Left cardiac atrium (tissue), 4 donors: ENCODE data around the gene RDH12. TPM values are rescaled to one million over a fixed set of nuclear protein-coding genes. Genes with fewer than 3 reads are reported as not detected.

Experiments
- ATAC-seq, 2 donors: fragments of 200-7000 bp; cut with Tn5 transposase; one replicate each; pipeline ENCODE4 v1.9.1; 2020; ENCODE audit warnings: mild to moderate bottlenecking in 2 of 2, moderate library complexity in 2 of 2
- DNase-seq: peaks from one replicate; pipeline ENCODE4 v3.0.0-alpha.2; 2020
- intact Hi-C, 2 donors: fragments of 100-400 bp; cut with DNase I; formaldehyde crosslinking; loops; one replicate each; pipeline versions ENCODE4 v1.14.1 to v1.15.1; 2022 to 2023
- total RNA-seq, 2 donors: library from RNA; stranded (reverse); fragmentation: NEBNext Ultra II Directional; extraction: Animal tissue kit (Norgen Biotek cat#: 25700); gene quantifications; one replicate each; pipeline ENCODE4 v1.2.1, GENCODE V29; 2021
- donor health status: DM: no; HTN: yes; CAD: no.
- donor health status: DM: no; HTN: yes; CAD: no; lungs with severe emphysema.
- donor health status: DM: yes; HTN: yes; CAD: no.
- donor health status: Dilated cardiomyopathy.

The RDH12 gene
- total RNA-seq, 2 donors from 2014 or later = not detected

GRCh38 chr14:67735336-67736147 lies 33.9 kb downstream of the RDH12 start:
- peak; percentile 53 for DNase-seq
- ATAC-seq = peak; percentile 55 to 64
- intact Hi-C loops = no loop called here

GRCh38 chr14:67736771-67737170 lies 35.1 kb downstream of the RDH12 start:
- peak in 1 of 2 donors; percentile 27 for ATAC-seq
- intact Hi-C loops = no loop called here
- DNase-seq = no peak

GRCh38 chr14:67738740-67739504 lies 37.2 kb downstream of the RDH12 start:
- peak; percentile 73 for DNase-seq
- ATAC-seq = peak; percentile 86 to 88
- intact Hi-C loops = no loop called here

- no peak for ATAC-seq
- intact Hi-C loops = no loop called here
- no peak for DNase-seq
Observed at GRCh38 chr14:67744046-67744445, 42.4 kb downstream of the RDH12 start.

- intact Hi-C loops = no loop called here
- ATAC-seq = no peak
- no peak for DNase-seq
Observed at GRCh38 chr14:67746927-67747326, 45.2 kb downstream of the RDH12 start.

GRCh38 chr14:67748312-67748711 lies 46.6 kb downstream of the RDH12 start:
- ATAC-seq (no peak), DNase-seq (no peak)
- intact Hi-C loops = no loop called here

- DNase-seq (no peak), ATAC-seq (no peak)
- intact Hi-C loops = no loop called here
Observed at GRCh38 chr14:67749341-67750084, 47.8 kb downstream of the RDH12 start.

GRCh38 chr14:67756496-67756895 lies 54.8 kb downstream of the RDH12 start:
- DNase-seq (no peak), ATAC-seq (no peak)
- intact Hi-C loops = no loop called here

- DNase-seq (no peak), ATAC-seq (no peak)
- intact Hi-C loops = no loop called here
Observed at GRCh38 chr14:67757175-67757574, 55.5 kb downstream of the RDH12 start.

- DNase-seq (no peak), ATAC-seq (no peak)
- intact Hi-C loops = no loop called here
Observed at GRCh38 chr14:67759916-67760315, 58.2 kb downstream of the RDH12 start.

GRCh38 chr14:67762051-67762450 lies 60.4 kb downstream of the RDH12 start:
- ATAC-seq = no peak
- intact Hi-C loops = no loop called here
- DNase-seq = no peak

GRCh38 chr14:67763158-67763822 lies 61.6 kb downstream of the RDH12 start:
- no peak for ATAC-seq
- DNase-seq = no peak
- intact Hi-C loops = no loop called here

GRCh38 chr14:67764496-67764895 lies 62.8 kb downstream of the RDH12 start:
- intact Hi-C loops = no loop called here
- no peak for ATAC-seq
- DNase-seq = no peak

GRCh38 chr14:67765192-67765834 lies 63.6 kb downstream of the RDH12 start:
- intact Hi-C loops = no loop called here
- no peak for DNase-seq
- no peak for ATAC-seq

GRCh38 chr14:67766035-67766680 lies 64.5 kb downstream of the RDH12 start:
- DNase-seq = no peak
- ATAC-seq = peak in 1 of 2 donors; percentile 52
- intact Hi-C loops = no loop called here

GRCh38 chr14:67768219-67768618 lies 66.5 kb downstream of the RDH12 start:
- intact Hi-C loops = no loop called here
- DNase-seq (no peak), ATAC-seq (peak in 1 of 2 donors; percentile 26)

GRCh38 chr14:67773844-67774377 lies 72.2 kb downstream of the RDH12 start:
- ATAC-seq = no peak

GRCh38 chr14:67776653-67777322 lies 75.1 kb downstream of the RDH12 start:
- ATAC-seq (no peak), DNase-seq (no peak)
- intact Hi-C loops = no loop called here

More at GRCh38 chr14:67773844-67774377, 72.2 kb downstream of the RDH12 start:
- intact Hi-C loops = no loop called here
- no peak for DNase-seq
